NCI-H2107 treated with DMSO at 0.1 percent for 48 hours (cell line): ENCODE results near the gene KCNQ1.

ENCODE experiments used
- DNase-seq: peaks from one replicate; lab custom pipeline; 2025; ENCODE audit not compliant: unreplicated experiment; lab: John Stamatoyannopoulos, UW

The KCNQ1 gene

GRCh38 chr11:2813141-2813908 is 368.5 kb downstream of the KCNQ1 start:
- DNase-seq = no peak

GRCh38 chr11:2813968-2814367 is 369.2 kb downstream of the KCNQ1 start:
- DNase-seq = no peak

- no peak for DNase-seq
Observed at GRCh38 chr11:2814751-2815150, 369.9 kb downstream of the KCNQ1 start.

GRCh38 chr11:2815762-2816496 is 371.1 kb downstream of the KCNQ1 start:
- DNase-seq = no peak

GRCh38 chr11:2816523-2816922 is 371.7 kb downstream of the KCNQ1 start:
- DNase-seq = no peak

GRCh38 chr11:2816941-2817421 is 372.2 kb downstream of the KCNQ1 start:
- no peak for DNase-seq

- no peak for DNase-seq
Observed at GRCh38 chr11:2817431-2817830, 372.6 kb downstream of the KCNQ1 start.

- no peak for DNase-seq
Observed at GRCh38 chr11:2818021-2818420, 373.2 kb downstream of the KCNQ1 start.

GRCh38 chr11:2818503-2818902 is 373.7 kb downstream of the KCNQ1 start:
- DNase-seq = no peak

- no peak for DNase-seq
Observed at GRCh38 chr11:2819316-2819715, 374.5 kb downstream of the KCNQ1 start.

- DNase-seq = no peak
Observed at GRCh38 chr11:2820976-2821375, 376.2 kb downstream of the KCNQ1 start.

GRCh38 chr11:2821891-2822290 is 377.1 kb downstream of the KCNQ1 start:
- no peak for DNase-seq

- DNase-seq = no peak
Observed at GRCh38 chr11:2824851-2825250, 380.0 kb downstream of the KCNQ1 start.

GRCh38 chr11:2825261-2825888 is 380.6 kb downstream of the KCNQ1 start:
- no peak for DNase-seq

- no peak for DNase-seq
Observed at GRCh38 chr11:2825889-2826678, 381.3 kb downstream of the KCNQ1 start.

- DNase-seq = no peak
Observed at GRCh38 chr11:2826679-2827056, 381.9 kb downstream of the KCNQ1 start.

- no peak for DNase-seq
Observed at GRCh38 chr11:2827256-2827655, 382.4 kb downstream of the KCNQ1 start.

- no peak for DNase-seq
Observed at GRCh38 chr11:2827792-2828191, 383.0 kb downstream of the KCNQ1 start.

GRCh38 chr11:2828585-2829330 is 383.9 kb downstream of the KCNQ1 start:
- DNase-seq = no peak

- DNase-seq = no peak
Observed at GRCh38 chr11:2830030-2830812, 385.4 kb downstream of the KCNQ1 start.
